ENCODE data around the gene MMP8.

MMP8 gene

DNA sequence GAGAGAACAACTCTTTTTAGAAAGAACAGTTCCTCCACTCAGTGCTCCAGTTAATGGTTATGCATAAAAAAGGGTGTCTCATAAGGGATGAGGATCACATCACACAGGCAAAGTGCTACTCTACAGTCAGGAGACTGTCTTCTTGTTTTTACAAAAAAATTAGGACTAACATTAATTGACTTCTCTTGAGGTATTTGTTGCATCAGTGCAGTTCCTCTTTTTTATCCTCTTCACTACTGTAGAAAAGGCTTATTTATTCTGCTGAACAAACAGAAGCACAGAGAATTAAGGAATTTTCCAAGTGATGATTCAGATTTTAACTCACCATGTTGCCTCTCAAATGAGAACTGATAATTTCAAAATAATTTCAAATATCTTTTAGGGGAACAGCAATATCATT lies 1.9 kb downstream of the MMP8 start:
- TF ChIP-seq CTCF (IDR thresholded peaks at IDR 0.05; ENCODE audit: low read length, missing control alignments) = no peak
- no peak for DNase-seq (ENCODE audit: low read depth)
- no peak overlapping the region for H3K4me3 ChIP-seq (replicated peaks; ENCODE audit: low read depth, low read length)

DNA sequence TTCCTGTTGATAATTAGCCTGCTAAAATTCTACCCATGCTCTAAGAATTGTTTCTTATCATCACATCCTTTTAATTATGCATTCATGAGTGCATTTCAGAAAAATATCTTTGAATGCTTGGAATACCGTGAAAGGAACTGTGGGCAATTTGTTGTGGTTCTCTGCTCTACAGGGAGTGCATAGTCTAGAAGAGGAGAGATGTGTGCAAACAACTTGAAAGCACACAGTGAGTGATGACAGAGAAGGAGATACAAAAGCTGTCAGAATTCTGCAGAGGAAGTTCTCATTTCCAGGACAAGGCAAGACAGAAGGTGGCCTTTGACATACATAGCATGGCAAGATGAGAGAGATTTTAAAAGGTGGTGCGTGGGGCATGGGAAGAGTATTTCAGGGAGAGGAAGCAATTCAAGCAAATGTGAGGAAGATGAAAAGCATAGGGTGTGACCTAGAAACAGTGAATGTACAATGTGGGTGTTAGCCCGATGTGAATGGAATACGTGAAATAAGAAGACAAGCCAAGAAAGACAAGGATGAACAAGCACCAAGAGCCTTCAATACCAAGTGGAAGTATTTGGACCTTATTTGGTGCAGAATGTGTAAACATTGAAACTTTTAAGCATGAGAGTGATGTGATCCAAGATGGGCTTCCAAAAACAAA lies 5.0 kb downstream of the MMP8 start:
- no peak for TF ChIP-seq CTCF (IDR thresholded peaks at IDR 0.05; ENCODE audit: low read length, missing control alignments)
- no peak overlapping the region for H3K4me3 ChIP-seq (replicated peaks; ENCODE audit: low read depth, low read length)
- DNase-seq (ENCODE audit: low read depth) = no peak

- DNase-seq (ENCODE audit: low read depth) = no peak
- no peak for TF ChIP-seq CTCF (IDR thresholded peaks at IDR 0.05; ENCODE audit: low read length, missing control alignments)
- H3K4me3 ChIP-seq (replicated peaks; ENCODE audit: low read depth, low read length) = no peak overlapping the region
These were observed 7.5 kb downstream of the MMP8 start for GRCh38 chr11:102717280-102717679.

- TF ChIP-seq CTCF (IDR thresholded peaks at IDR 0.05; ENCODE audit: low read length, missing control alignments) = no peak
- H3K4me3 ChIP-seq (replicated peaks; ENCODE audit: low read depth, low read length) = no peak overlapping the region
- no peak for DNase-seq (ENCODE audit: low read depth)
These were observed 8.2 kb downstream of the MMP8 start for GRCh38 chr11:102716527-102716926.

GRCh38 chr11:102712137-102712536 lies 12.6 kb downstream of the MMP8 start:
- no peak for DNase-seq (ENCODE audit: low read depth)
- no peak overlapping the region for H3K4me3 ChIP-seq (replicated peaks; ENCODE audit: low read depth, low read length)
- TF ChIP-seq CTCF (IDR thresholded peaks at IDR 0.05; ENCODE audit: low read length, missing control alignments) = no peak

GRCh38 chr11:102709201-102709945 lies 15.4 kb downstream of the MMP8 start:
- no peak for DNase-seq (ENCODE audit: low read depth)
- no peak overlapping the region for H3K4me3 ChIP-seq (replicated peaks; ENCODE audit: low read depth, low read length)
- no peak for TF ChIP-seq CTCF (IDR thresholded peaks at IDR 0.05; ENCODE audit: low read length, missing control alignments)

Measured in fibroblast of pulmonary artery (primary cell).